Activated CD8-positive, alpha-beta T cell treated with anti-CD3 and anti-CD28 coated beads for 36 hours (primary cell): ENCODE data around the gene CASQ2. TPM values are rescaled to one million over a fixed set of nuclear protein-coding genes. Genes with fewer than 3 reads are reported as not detected.
A peak's percentile ranks its signal among the peaks of the same experiment; 100 is the strongest.

Source experiments
- ATAC-seq: fragments of 200-7000 bp; cut with Tn5 transposase; one replicate; pipeline ENCODE4 v1.10.0; 2021; ENCODE audit warnings: mild to moderate bottlenecking, moderate library complexity
- CTCF ChIA-PET: fragments of 350-600 bp; sonication (Branson Sonifier 250); formaldehyde crosslinking; loops from one replicate; lab custom pipeline; 2021; ENCODE audit warnings: antibody characterized with exemption; lab: Charles Lee
- POLR2A ChIA-PET: fragments of 350-600 bp; sonication (Branson Sonifier 250); formaldehyde crosslinking; loops from one replicate; lab custom pipeline; 2021; ENCODE audit warnings: antibody characterized with exemption; lab: Charles Lee
- DNase-seq: peaks from one replicate; pipeline ENCODE4 v3.0.0-alpha.2; 2020
- H3K27ac Mint-ChIP-seq: one replicate; pipeline ENCODE4 v1.8.0; 2021; ENCODE audit warnings: mild to moderate bottlenecking, mixed read lengths
- H3K27me3 Mint-ChIP-seq: one replicate; pipeline ENCODE4 v1.8.0; 2021; ENCODE audit warnings: mixed read lengths
- H3K36me3 Mint-ChIP-seq: one replicate; pipeline ENCODE4 v1.8.0; 2021; ENCODE audit warnings: low read depth, mixed read lengths
- H3K4me1 Mint-ChIP-seq: one replicate; pipeline ENCODE4 v1.8.0; 2021; ENCODE audit warnings: low read depth, mixed read lengths
- H3K4me3 Mint-ChIP-seq: one replicate; pipeline ENCODE4 v1.8.0; 2021; ENCODE audit warnings: mild to moderate bottlenecking, moderate library complexity, mixed read lengths
- H3K9me3 Mint-ChIP-seq: one replicate; pipeline ENCODE4 v1.8.0; 2021; ENCODE audit warnings: mixed read lengths
- CTCF ChIP-seq: fragments of 200-600 bp; IDR thresholded peaks from one replicate; pipeline ENCODE4 v1.8.0; 2022; ENCODE audit warnings: antibody characterized with exemption, mild to moderate bottlenecking
- intact Hi-C: fragments of 100-400 bp; cut with micrococcal nuclease; formaldehyde crosslinking; loops from one replicate; pipeline ENCODE4 v1.10.0; 2022
- total RNA-seq, 2 experiments: library from RNA; stranded (reverse); gene quantifications; one replicate each; pipeline ENCODE4 v1.2.3, GENCODE V29; 2021

Gene CASQ2
- total RNA-seq, 2 experiments from 2014 or later = not detected

- TF ChIP-seq CTCF = no peak
- Mint-ChIP-seq H3K36me3 (peaks cover 2% of the 10 kb centered on the region), H3K27me3 (peaks cover 2% of the 10 kb centered on the region), H3K9me3 (no peaks in the 10 kb centered on the region), H3K4me1 (peaks cover 11% of the 10 kb centered on the region), H3K4me3 (no peak overlapping the region), H3K27ac (no peak overlapping the region)
- no peak for DNase-seq
- ChIA-PET CTCF (no interaction called here), POLR2A (no interaction called here)
- intact Hi-C loops = no loop called here
- peak; percentile 37 for ATAC-seq
Measured at GRCh38 chr1:115655916-115656315, 112.6 kb downstream of the CASQ2 start.

- no peak overlapping the region for H3K27ac Mint-ChIP-seq
- peaks cover 2% of the 10 kb centered on the region for H3K27me3 Mint-ChIP-seq
- TF ChIP-seq CTCF = no peak
- intact Hi-C loops = no loop called here
- DNase-seq (peak; percentile 5), ATAC-seq (peak; percentile 30)
- ChIA-PET CTCF (no interaction called here), POLR2A (interaction anchor here (0.6 kb wide), 1 partner anchor 27 kb away, joined by 3 read pairs; no protein-coding TSS in a partner anchor)
- H3K4me1 Mint-ChIP-seq = peaks cover 11% of the 10 kb centered on the region
- H3K9me3 Mint-ChIP-seq = no peaks in the 10 kb centered on the region
- peaks cover 2% of the 10 kb centered on the region for H3K36me3 Mint-ChIP-seq
- no peak overlapping the region for H3K4me3 Mint-ChIP-seq
Measured at GRCh38 chr1:115655306-115655663, 113.2 kb downstream of the CASQ2 start.

- intact Hi-C loops = no loop called here
- H3K4me1 Mint-ChIP-seq = peaks cover 11% of the 10 kb centered on the region
- H3K9me3 Mint-ChIP-seq = no peaks in the 10 kb centered on the region
- no peak overlapping the region for H3K27ac Mint-ChIP-seq
- H3K36me3 Mint-ChIP-seq = peaks cover 2% of the 10 kb centered on the region
- H3K4me3 Mint-ChIP-seq = no peak overlapping the region
- peak; percentile 27 for ATAC-seq
- TF ChIP-seq CTCF = no peak
- CTCF ChIA-PET = no interaction called here
- peak; percentile 19 for DNase-seq
- POLR2A ChIA-PET = interaction anchor here (0.6 kb wide), 1 partner anchor 28 kb away, joined by 3 read pairs; no protein-coding TSS in a partner anchor
- H3K27me3 Mint-ChIP-seq = peaks cover 2% of the 10 kb centered on the region
Measured at GRCh38 chr1:115654663-115655305, 113.7 kb downstream of the CASQ2 start.

GRCh38 chr1:115654125-115654524 is 114.4 kb downstream of the CASQ2 start:
- Mint-ChIP-seq H3K27me3 (peaks cover 2% of the 10 kb centered on the region), H3K9me3 (no peaks in the 10 kb centered on the region), H3K27ac (no peak overlapping the region), H3K4me3 (no peak overlapping the region), H3K4me1 (peaks cover 11% of the 10 kb centered on the region), H3K36me3 (peaks cover 2% of the 10 kb centered on the region)
- DNase-seq = no peak
- no peak for ATAC-seq
- ChIA-PET POLR2A (no interaction called here), CTCF (no interaction called here)
- no peak for TF ChIP-seq CTCF
- intact Hi-C loops = no loop called here

- Mint-ChIP-seq H3K4me1 (peaks cover 11% of the 10 kb centered on the region), H3K27ac (no peak overlapping the region), H3K36me3 (peaks cover 2% of the 10 kb centered on the region), H3K27me3 (peaks cover 2% of the 10 kb centered on the region), H3K4me3 (no peak overlapping the region), H3K9me3 (no peaks in the 10 kb centered on the region)
- intact Hi-C loops = no loop called here
- no peak for ATAC-seq
- ChIA-PET POLR2A (no interaction called here), CTCF (interaction anchor here (1.5 kb wide), 1 partner anchor 12 kb away, joined by 3 read pairs; no protein-coding TSS in a partner anchor)
- no peak for DNase-seq
- no peak for TF ChIP-seq CTCF
Measured at GRCh38 chr1:115652236-115652788, 116.2 kb downstream of the CASQ2 start.
